Measurements from ENCODE around the gene PPP1R26.

The PPP1R26 gene

GRCh38 chr9:135485385-135485784 is 5.8 kb downstream of the PPP1R26 start:
- Histone ChIP-seq H3K36me3 (ENCODE audit: low read length) (no peaks in the 10 kb centered on the region), H3K9ac (ENCODE audit: low read length) (no peak overlapping the region)

GRCh38 chr9:135485832-135486231 is 6.2 kb downstream of the PPP1R26 start:
- H3K9ac ChIP-seq (ENCODE audit: low read length), result no peak overlapping the region
- no peak overlapping the region for H3K4me3 ChIP-seq (ENCODE audit: insufficient read depth, low read length, poor library complexity, severe bottlenecking)
- no peaks in the 10 kb centered on the region for H3K79me2 ChIP-seq (ENCODE audit: insufficient read depth, low read length)
- no peaks in the 10 kb centered on the region for H3K9me3 ChIP-seq (ENCODE audit: insufficient read depth, low read length)
- H4K20me1 ChIP-seq (ENCODE audit: low read depth, low read length), result no peaks in the 10 kb centered on the region
- H3K9me2 ChIP-seq (replicated peaks; ENCODE audit: insufficient read depth, low read length), result no peaks in the 10 kb centered on the region
- H3K27ac ChIP-seq (ENCODE audit: low read depth, low read length), result no peak overlapping the region
- H2AFZ ChIP-seq (ENCODE audit: low read depth, low read length, severe bottlenecking), result no peak overlapping the region
- H3K27me3 ChIP-seq (ENCODE audit: low read length), result no peaks in the 10 kb centered on the region
- H3K4me2 ChIP-seq (ENCODE audit: low read depth, low read length, poor library complexity, severe bottlenecking), result no peak overlapping the region
- no peaks in the 10 kb centered on the region for H3F3A ChIP-seq (ENCODE audit: insufficient read depth)
- H3K36me3 ChIP-seq (ENCODE audit: low read length), result no peaks in the 10 kb centered on the region
- no peak for TF ChIP-seq EZH2phosphoT487 (conservative IDR thresholded peaks at IDR 0.05; ENCODE audit: low read length)
- TF ChIP-seq, protein P1, sequence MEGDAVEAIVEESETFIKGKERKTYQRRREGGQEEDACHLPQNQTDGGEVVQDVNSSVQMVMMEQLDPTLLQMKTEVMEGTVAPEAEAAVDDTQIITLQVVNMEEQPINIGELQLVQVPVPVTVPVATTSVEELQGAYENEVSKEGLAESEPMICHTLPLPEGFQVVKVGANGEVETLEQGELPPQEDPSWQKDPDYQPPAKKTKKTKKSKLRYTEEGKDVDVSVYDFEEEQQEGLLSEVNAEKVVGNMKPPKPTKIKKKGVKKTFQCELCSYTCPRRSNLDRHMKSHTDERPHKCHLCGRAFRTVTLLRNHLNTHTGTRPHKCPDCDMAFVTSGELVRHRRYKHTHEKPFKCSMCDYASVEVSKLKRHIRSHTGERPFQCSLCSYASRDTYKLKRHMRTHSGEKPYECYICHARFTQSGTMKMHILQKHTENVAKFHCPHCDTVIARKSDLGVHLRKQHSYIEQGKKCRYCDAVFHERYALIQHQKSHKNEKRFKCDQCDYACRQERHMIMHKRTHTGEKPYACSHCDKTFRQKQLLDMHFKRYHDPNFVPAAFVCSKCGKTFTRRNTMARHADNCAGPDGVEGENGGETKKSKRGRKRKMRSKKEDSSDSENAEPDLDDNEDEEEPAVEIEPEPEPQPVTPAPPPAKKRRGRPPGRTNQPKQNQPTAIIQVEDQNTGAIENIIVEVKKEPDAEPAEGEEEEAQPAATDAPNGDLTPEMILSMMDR (IDR thresholded peaks at IDR 0.05; ENCODE audit: insufficient read depth, low read length, poor library complexity, severe bottlenecking), result no peak

More at GRCh38 chr9:135485385-135485784, 5.8 kb downstream of the PPP1R26 start:
- H3K4me3 ChIP-seq (ENCODE audit: insufficient read depth, low read length, poor library complexity, severe bottlenecking), result no peak overlapping the region
- no peaks in the 10 kb centered on the region for H3K79me2 ChIP-seq (ENCODE audit: insufficient read depth, low read length)
- no peaks in the 10 kb centered on the region for H3K9me2 ChIP-seq (replicated peaks; ENCODE audit: insufficient read depth, low read length)
- no peaks in the 10 kb centered on the region for H3K27me3 ChIP-seq (ENCODE audit: low read length)
- H3K9me3 ChIP-seq (ENCODE audit: insufficient read depth, low read length), result no peaks in the 10 kb centered on the region
- no peak for TF ChIP-seq EZH2phosphoT487 (conservative IDR thresholded peaks at IDR 0.05; ENCODE audit: low read length)
- TF ChIP-seq, protein P1 (IDR thresholded peaks at IDR 0.05; ENCODE audit: insufficient read depth, low read length, poor library complexity, severe bottlenecking), result no peak
- H3F3A ChIP-seq (ENCODE audit: insufficient read depth), result no peaks in the 10 kb centered on the region
- no peaks in the 10 kb centered on the region for H4K20me1 ChIP-seq (ENCODE audit: low read depth, low read length)
- no peak overlapping the region for H3K4me2 ChIP-seq (ENCODE audit: low read depth, low read length, poor library complexity, severe bottlenecking)
- no peak overlapping the region for H3K27ac ChIP-seq (ENCODE audit: low read depth, low read length)
- H2AFZ ChIP-seq (ENCODE audit: low read depth, low read length, severe bottlenecking), result no peak overlapping the region

GRCh38 chr9:135486267-135487065 is 6.9 kb downstream of the PPP1R26 start:
- no peaks in the 10 kb centered on the region for H3K9me2 ChIP-seq (replicated peaks; ENCODE audit: insufficient read depth, low read length)
- no peaks in the 10 kb centered on the region for H3K36me3 ChIP-seq (ENCODE audit: low read length)
- TF ChIP-seq, protein P1 (IDR thresholded peaks at IDR 0.05; ENCODE audit: insufficient read depth, low read length, poor library complexity, severe bottlenecking), result no peak
- no peak for TF ChIP-seq EZH2phosphoT487 (conservative IDR thresholded peaks at IDR 0.05; ENCODE audit: low read length)
- H3K27ac ChIP-seq (ENCODE audit: low read depth, low read length), result no peak overlapping the region
- H3K9me3 ChIP-seq (ENCODE audit: insufficient read depth, low read length), result no peaks in the 10 kb centered on the region
- no peaks in the 10 kb centered on the region for H3K79me2 ChIP-seq (ENCODE audit: insufficient read depth, low read length)
- H3K4me3 ChIP-seq (ENCODE audit: insufficient read depth, low read length, poor library complexity, severe bottlenecking), result no peak overlapping the region
- H3F3A ChIP-seq (ENCODE audit: insufficient read depth), result no peaks in the 10 kb centered on the region
- no peak overlapping the region for H3K9ac ChIP-seq (ENCODE audit: low read length)
- no peak overlapping the region for H2AFZ ChIP-seq (ENCODE audit: low read depth, low read length, severe bottlenecking)
- H4K20me1 ChIP-seq (ENCODE audit: low read depth, low read length), result no peaks in the 10 kb centered on the region
- no peaks in the 10 kb centered on the region for H3K27me3 ChIP-seq (ENCODE audit: low read length)
- H3K4me2 ChIP-seq (ENCODE audit: low read depth, low read length, poor library complexity, severe bottlenecking), result no peak overlapping the region
